Colonic mucosa (tissue), 4 donors: ENCODE results near the gene SRSF8. TPM values are rescaled to one million over a fixed set of nuclear protein-coding genes. Genes with fewer than 3 reads are reported as not detected.

Experiments
- DNase-seq: peaks from one replicate; pipeline ENCODE4 v3.0.0-alpha.2; 2020
- H3K27ac ChIP-seq: fragments of 200-600 bp; one replicate; pipeline ENCODE4 v1.8.0; 2021
- H3K27me3 ChIP-seq: fragments of 200-600 bp; one replicate; pipeline ENCODE4 v1.8.0; 2021
- H3K36me3 ChIP-seq: fragments of 200-600 bp; one replicate; pipeline ENCODE4 v1.8.0; 2021
- H3K4me1 ChIP-seq: fragments of 200-600 bp; one replicate; pipeline ENCODE4 v1.8.0; 2021; ENCODE audit warnings: mild to moderate bottlenecking
- H3K4me3 ChIP-seq: fragments of 200-600 bp; one replicate; pipeline ENCODE4 v1.8.0; 2021
- H3K9ac ChIP-seq, 2 donors: one replicate each; pipeline ENCODE4 v1.7.0; 2013; ENCODE audit warnings: control low read depth in 2 of 2, low read depth in 2 of 2, low read length in 2 of 2
- H3K9me3 ChIP-seq: fragments of 200-600 bp; one replicate; pipeline ENCODE4 v1.8.0; 2021
- CTCF ChIP-seq: fragments of 200-600 bp; IDR thresholded peaks from one replicate; pipeline ENCODE4 v1.8.0; 2022; ENCODE audit warnings: antibody characterized with exemption, mild to moderate bottlenecking
- intact Hi-C: fragments of 100-400 bp; cut with DNase I; formaldehyde crosslinking; loops from one replicate; pipeline ENCODE4 v1.14.1; 2022
- total RNA-seq, 2 donors: library from RNA; stranded (reverse); fragmentation: NEBNext Ultra II Directional in 1 of 2; extraction: Animal tissue kit (Norgen Biotek cat#: 25700) in 1 of 2; gene quantifications; one replicate each; pipeline ENCODE4 v1.2.1, GENCODE V29; 2021
- donor health status: healthy.
- donor health status: DM: no; HTN: no; CAD: no.
- donor health status: DM: no; HTN: no; CAD: no.

The SRSF8 gene
- total RNA-seq, 2 donors from 2014 or later: 39.4 to 43.4 TPM

- Histone ChIP-seq H3K36me3 (no peaks in the 10 kb centered on the region), H3K9me3 (no peaks in the 10 kb centered on the region), H3K4me1 (no peaks in the 10 kb centered on the region), H3K27me3 (no peaks in the 10 kb centered on the region), H3K9ac (no peak overlapping the region), H3K4me3 (no peak overlapping the region), H3K27ac (no peak overlapping the region)
- intact Hi-C loops: no loop called here
- TF ChIP-seq CTCF: no peak
- no peak for DNase-seq
These were observed 11.8 kb downstream of the SRSF8 start for GRCh38 chr11:95078526-95078925.

GRCh38 chr11:95081010-95081409 lies 14.3 kb downstream of the SRSF8 start:
- H3K27me3 ChIP-seq: no peaks in the 10 kb centered on the region
- intact Hi-C loops: no loop called here
- H3K9ac ChIP-seq: no peak overlapping the region
- no peaks in the 10 kb centered on the region for H3K4me1 ChIP-seq
- H3K4me3 ChIP-seq: no peak overlapping the region
- no peaks in the 10 kb centered on the region for H3K36me3 ChIP-seq
- no peak for DNase-seq
- no peaks in the 10 kb centered on the region for H3K9me3 ChIP-seq
- TF ChIP-seq CTCF: no peak
- no peak overlapping the region for H3K27ac ChIP-seq

GRCh38 chr11:95081412-95081811 lies 14.7 kb downstream of the SRSF8 start:
- Histone ChIP-seq H3K9me3 (no peaks in the 10 kb centered on the region), H3K4me1 (no peaks in the 10 kb centered on the region), H3K4me3 (no peak overlapping the region), H3K27me3 (no peaks in the 10 kb centered on the region), H3K36me3 (no peaks in the 10 kb centered on the region), H3K9ac (no peak overlapping the region), H3K27ac (no peak overlapping the region)
- no peak for TF ChIP-seq CTCF
- intact Hi-C loops: no loop called here
- DNase-seq: no peak

GRCh38 chr11:95082576-95083001 lies 15.9 kb downstream of the SRSF8 start:
- no peaks in the 10 kb centered on the region for H3K27me3 ChIP-seq
- H3K36me3 ChIP-seq: no peaks in the 10 kb centered on the region
- intact Hi-C loops: no loop called here
- H3K9ac ChIP-seq: no peak overlapping the region
- no peak for DNase-seq
- H3K4me1 ChIP-seq: no peaks in the 10 kb centered on the region
- no peaks in the 10 kb centered on the region for H3K9me3 ChIP-seq
- H3K27ac ChIP-seq: no peak overlapping the region
- no peak for TF ChIP-seq CTCF
- H3K4me3 ChIP-seq: no peak overlapping the region

- Histone ChIP-seq H3K4me3 (no peak overlapping the region), H3K27ac (no peak overlapping the region), H3K9me3 (no peaks in the 10 kb centered on the region), H3K4me1 (no peaks in the 10 kb centered on the region), H3K27me3 (no peaks in the 10 kb centered on the region), H3K9ac (no peak overlapping the region), H3K36me3 (no peaks in the 10 kb centered on the region)
- intact Hi-C loops: no loop called here
- TF ChIP-seq CTCF: no peak
- DNase-seq: no peak
These were observed 17.8 kb downstream of the SRSF8 start for GRCh38 chr11:95084509-95084908.
